SK-N-SH (cell line): ENCODE measurements around the gene PPM1K. TPM values are rescaled to one million over a fixed set of nuclear protein-coding genes. Genes with fewer than 3 reads are reported as not detected.

ENCODE experiments used
- CTCF ChIA-PET: fragments of 300-600, 350-600 bp; formaldehyde crosslinking; extraction: SDS; loops from one replicate; lab custom pipeline; 2021; lab: Yijun Ruan, JAX
- POLR2A ChIA-PET: fragments of 350-600 bp; sonication (Branson Sonifier 250); formaldehyde crosslinking; extraction: SDS; loops from one replicate; lab custom pipeline; 2020; ENCODE audit warnings: antibody characterized with exemption, inconsistent platforms; lab: Yijun Ruan, JAX
- DNase-seq: peaks from one replicate; pipeline ENCODE4 v3.0.0; 2012
- H2AFZ ChIP-seq: fragments of 200-600 bp; sonication (generic); 2 replicates; pipeline ENCODE4 v1.8.1; 2016; ENCODE audit warnings: antibody characterized with exemption, mild to moderate bottlenecking, low read depth
- H3F3A ChIP-seq: fragments of 200-600 bp; sonication (generic); replicated peaks from 2 replicates; pipeline ENCODE3; 2016; ENCODE audit warnings: antibody characterized with exemption, mild to moderate bottlenecking; ENCODE audit not compliant: insufficient read depth
- H3K27ac ChIP-seq, 2 experiments: fragments of 200-500 bp in 1 of 2; fragments of 200-600 bp in 1 of 2; sonication (Bioruptor generic) in 1 of 2; sonication (generic), shearing (Covaris generic) in 1 of 2; 2 replicates each; pipeline versions ENCODE4 v1.5.1 to v1.6.1; 2014 to 2016; ENCODE audit warnings: low read depth in 2 of 2, inconsistent platforms in 1 of 2, low read length in 1 of 2, mild to moderate bottlenecking in 1 of 2, mixed read lengths in 1 of 2
- H3K27me3 ChIP-seq: fragments of 200-600 bp; sonication (generic), shearing (Covaris generic); 2 replicates; pipeline ENCODE4 v1.6.1; 2016; ENCODE audit warnings: mixed run types; ENCODE audit not compliant: insufficient read depth
- H3K36me3 ChIP-seq, 2 experiments: fragments of 200-500 bp in 1 of 2; fragments of 200-600 bp in 1 of 2; sonication (Bioruptor generic) in 1 of 2; sonication (generic) in 1 of 2; replicated peaks in 1 of 2; 2 replicates each; pipeline versions ENCODE3 to v1.5.1; 2014 to 2016; ENCODE audit warnings: low read length in 1 of 2, mild to moderate bottlenecking in 1 of 2; ENCODE audit not compliant: insufficient read depth in 2 of 2, control insufficient read depth in 1 of 2
- H3K4me1 ChIP-seq, 2 experiments: fragments of 200-500 bp in 1 of 2; fragments of 200-600 bp in 1 of 2; sonication (Bioruptor generic) in 1 of 2; sonication (generic), shearing (Covaris generic) in 1 of 2; 2 replicates each; pipeline versions ENCODE4 v1.5.1 to v1.6.1; 2014 to 2016; ENCODE audit warnings: low read depth in 1 of 2, low read length in 1 of 2, mixed run types in 1 of 2; ENCODE audit not compliant: insufficient read depth in 2 of 2, control insufficient read depth in 1 of 2
- H3K4me2 ChIP-seq: fragments of 200-600 bp; sonication (generic), shearing (Covaris generic); 2 replicates; pipeline ENCODE4 v1.6.1; 2017; ENCODE audit warnings: mixed run types
- H3K4me3 ChIP-seq, 2 experiments: fragments of 200-500 bp in 1 of 2; fragments of 200-600 bp in 1 of 2; sonication (Bioruptor generic) in 1 of 2; sonication (generic), shearing (Covaris generic) in 1 of 2; 2 replicates each; pipeline versions ENCODE4 v1.5.1 to v1.8.1; 2014 to 2016; ENCODE audit warnings: low read depth in 2 of 2, inconsistent platforms in 1 of 2, low read length in 1 of 2, mild to moderate bottlenecking in 1 of 2, mixed read lengths in 1 of 2, moderate library complexity in 1 of 2
- H3K79me2 ChIP-seq: fragments of 200-600 bp; sonication (generic); 2 replicates; pipeline ENCODE4 v1.8.1; 2017; ENCODE audit warnings: mild to moderate bottlenecking; ENCODE audit not compliant: insufficient read depth
- H3K9ac ChIP-seq: fragments of 200-600 bp; sonication (generic); 2 replicates; pipeline ENCODE4 v1.6.1; 2017; ENCODE audit warnings: mixed run types
- H3K9me2 ChIP-seq: fragments of 200-600 bp; sonication (generic); 2 replicates; pipeline ENCODE4 v1.6.1; 2017; ENCODE audit warnings: mixed run types
- H3K9me3 ChIP-seq: fragments of 200-600 bp; sonication (generic); 2 replicates; pipeline ENCODE4 v1.6.1; 2017; ENCODE audit warnings: mixed run types, mild to moderate bottlenecking, moderate library complexity
- H4K20me1 ChIP-seq: fragments of 200-600 bp; sonication (generic); 2 replicates; pipeline ENCODE4 v1.6.1; 2017; ENCODE audit warnings: mild to moderate bottlenecking, mixed run types; ENCODE audit not compliant: insufficient read depth
- CHD2 ChIP-seq: fragments of 150-350 bp; IDR thresholded peaks from 2 replicates; pipeline ENCODE4 v1.6.1; 2018; ENCODE audit warnings: low read length; ENCODE audit not compliant: partially characterized antibody
- EZH2phosphoT487 ChIP-seq: fragments of 200-600 bp; sonication (generic); IDR thresholded peaks from 2 replicates; pipeline ENCODE4 v1.6.1; 2017; ENCODE audit warnings: low read depth, mixed run types, mild to moderate bottlenecking, antibody characterized with exemption, moderate library complexity, borderline replicate concordance
- FOXJ3 ChIP-seq: sonication (generic); formaldehyde crosslinking; IDR thresholded peaks from 2 replicates; pipeline ENCODE4 v1.5.1; 2020; ENCODE audit warnings: mild to moderate bottlenecking, missing genetic modification reagents
- FOXM1 ChIP-seq: IDR thresholded peaks from 2 replicates; pipeline ENCODE4 v1.4.0; 2012; ENCODE audit warnings: low read depth, mild to moderate bottlenecking
- GATA2 ChIP-seq: sonication (generic); formaldehyde crosslinking; IDR thresholded peaks from 2 replicates; pipeline ENCODE4 v1.5.0; 2020; ENCODE audit warnings: mild to moderate bottlenecking, missing genetic modification reagents
- NFIC ChIP-seq: IDR thresholded peaks from 2 replicates; pipeline ENCODE4 v1.4.0; 2012; ENCODE audit warnings: borderline replicate concordance
- NRF1 ChIP-seq: IDR thresholded peaks from 2 replicates; pipeline ENCODE4 v1.6.1; 2012; ENCODE audit warnings: low read depth, mild to moderate bottlenecking, low read length
- RFX5 ChIP-seq: IDR thresholded peaks from 2 replicates; pipeline ENCODE4 v1.6.1; 2012; ENCODE audit warnings: mild to moderate bottlenecking, improper control_type of control experiment, low read length
- TAF1 ChIP-seq: IDR thresholded peaks from 2 replicates; pipeline ENCODE4 v1.6.1; 2012; ENCODE audit warnings: low read depth, mild to moderate bottlenecking, low read length, moderate library complexity, borderline replicate concordance
- TCF12 ChIP-seq: IDR thresholded peaks from 2 replicates; pipeline ENCODE4 v1.4.0; 2012
- YY1 ChIP-seq: IDR thresholded peaks from 2 replicates; pipeline ENCODE4 v1.4.0; 2012; ENCODE audit warnings: low read depth, mild to moderate bottlenecking
- WGBS: methylation state at CpG from one replicate; pipeline ENCODE4 v1.1.6; 2017; ENCODE audit warnings: low lambda C conversion rate; 5-methylcytosine and 5-hydroxymethylcytosine counted together
- polyA plus RNA-seq, 3 experiments: library from polyadenylated mRNA; depleted of rRNA; stranded (reverse); fragments of >200 nt; gene quantifications; 2 replicates each; pipeline ENCODE4 v1.2.3, GENCODE V29; 2012
- TF ChIP-seq, protein P1 (sequence below): fragments of 150-350 bp; IDR thresholded peaks from 2 replicates; pipeline ENCODE4 v1.6.1; 2017; ENCODE audit warnings: antibody characterized with exemption, low read length, low read depth, borderline replicate concordance
- TF ChIP-seq, protein P2 (sequence below): IDR thresholded peaks from 2 replicates; pipeline ENCODE4 v1.4.0; 2012; ENCODE audit warnings: low read depth
- TF ChIP-seq, protein P3 (sequence below): fragments of 200-600 bp; sonication (generic); IDR thresholded peaks from 2 replicates; pipeline ENCODE4 v1.6.1; 2017; ENCODE audit warnings: antibody characterized with exemption, mild to moderate bottlenecking, moderate library complexity
- TF ChIP-seq, protein P4 (sequence below): IDR thresholded peaks from 2 replicates; pipeline ENCODE4 v1.4.0; 2012; ENCODE audit warnings: low read depth, borderline replicate concordance
- TF ChIP-seq, protein P5 (sequence below): IDR thresholded peaks from 2 replicates; pipeline ENCODE4; 2012
- TF ChIP-seq, protein P6 (sequence below): IDR thresholded peaks from 2 replicates; pipeline ENCODE4 v1.4.0; 2012; ENCODE audit warnings: low read depth, borderline replicate concordance

Gene PPM1K
- polyA plus RNA-seq, 1 of the 3 experiments (the other 2 are of a cell fraction): 2.5 TPM

DNA sequence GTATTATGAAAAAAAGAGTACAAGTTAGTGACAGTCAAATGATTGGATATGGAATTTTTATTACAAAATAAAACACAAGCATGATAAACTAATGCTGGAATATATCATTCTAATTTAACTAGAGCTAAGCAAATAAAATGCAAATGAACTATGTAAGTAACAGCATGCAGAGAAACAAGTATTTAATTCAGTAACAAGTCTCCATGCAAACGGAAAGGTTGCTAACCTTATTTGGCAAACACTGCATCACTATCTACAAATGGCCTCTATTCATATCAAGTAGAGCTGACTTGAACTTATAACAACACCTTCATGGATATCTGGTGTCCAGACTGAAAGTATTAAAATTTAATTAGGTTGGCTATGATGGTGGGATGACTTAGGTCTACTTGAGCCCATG, 15.4 kb downstream of the PPM1K start:
- no peaks in the 10 kb centered on the region for H3F3A ChIP-seq
- POLR2A ChIA-PET: no interaction called here
- no peaks in the 10 kb centered on the region for H4K20me1 ChIP-seq
- H3K79me2 ChIP-seq: no peaks in the 10 kb centered on the region
- no peak overlapping the region for H3K4me2 ChIP-seq
- 93% methylated on average over 1 of the region's 1 CpG for WGBS
- H3K9me3 ChIP-seq: no peaks in the 10 kb centered on the region
- no peak overlapping the region for H2AFZ ChIP-seq
- no peak for DNase-seq
- TF ChIP-seq EZH2phosphoT487: no peak
- TF ChIP-seq TCF12: no peak
- TF ChIP-seq, protein P1, sequence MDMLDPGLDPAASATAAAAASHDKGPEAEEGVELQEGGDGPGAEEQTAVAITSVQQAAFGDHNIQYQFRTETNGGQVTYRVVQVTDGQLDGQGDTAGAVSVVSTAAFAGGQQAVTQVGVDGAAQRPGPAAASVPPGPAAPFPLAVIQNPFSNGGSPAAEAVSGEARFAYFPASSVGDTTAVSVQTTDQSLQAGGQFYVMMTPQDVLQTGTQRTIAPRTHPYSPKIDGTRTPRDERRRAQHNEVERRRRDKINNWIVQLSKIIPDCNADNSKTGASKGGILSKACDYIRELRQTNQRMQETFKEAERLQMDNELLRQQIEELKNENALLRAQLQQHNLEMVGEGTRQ: no peak
- TF ChIP-seq NFIC: no peak
- TF ChIP-seq YY1: no peak
- TF ChIP-seq, protein P2, sequence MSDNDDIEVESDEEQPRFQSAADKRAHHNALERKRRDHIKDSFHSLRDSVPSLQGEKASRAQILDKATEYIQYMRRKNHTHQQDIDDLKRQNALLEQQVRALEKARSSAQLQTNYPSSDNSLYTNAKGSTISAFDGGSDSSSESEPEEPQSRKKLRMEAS: no peak
- TF ChIP-seq, protein P3, sequence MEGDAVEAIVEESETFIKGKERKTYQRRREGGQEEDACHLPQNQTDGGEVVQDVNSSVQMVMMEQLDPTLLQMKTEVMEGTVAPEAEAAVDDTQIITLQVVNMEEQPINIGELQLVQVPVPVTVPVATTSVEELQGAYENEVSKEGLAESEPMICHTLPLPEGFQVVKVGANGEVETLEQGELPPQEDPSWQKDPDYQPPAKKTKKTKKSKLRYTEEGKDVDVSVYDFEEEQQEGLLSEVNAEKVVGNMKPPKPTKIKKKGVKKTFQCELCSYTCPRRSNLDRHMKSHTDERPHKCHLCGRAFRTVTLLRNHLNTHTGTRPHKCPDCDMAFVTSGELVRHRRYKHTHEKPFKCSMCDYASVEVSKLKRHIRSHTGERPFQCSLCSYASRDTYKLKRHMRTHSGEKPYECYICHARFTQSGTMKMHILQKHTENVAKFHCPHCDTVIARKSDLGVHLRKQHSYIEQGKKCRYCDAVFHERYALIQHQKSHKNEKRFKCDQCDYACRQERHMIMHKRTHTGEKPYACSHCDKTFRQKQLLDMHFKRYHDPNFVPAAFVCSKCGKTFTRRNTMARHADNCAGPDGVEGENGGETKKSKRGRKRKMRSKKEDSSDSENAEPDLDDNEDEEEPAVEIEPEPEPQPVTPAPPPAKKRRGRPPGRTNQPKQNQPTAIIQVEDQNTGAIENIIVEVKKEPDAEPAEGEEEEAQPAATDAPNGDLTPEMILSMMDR: no peak
- TF ChIP-seq, protein P4, sequence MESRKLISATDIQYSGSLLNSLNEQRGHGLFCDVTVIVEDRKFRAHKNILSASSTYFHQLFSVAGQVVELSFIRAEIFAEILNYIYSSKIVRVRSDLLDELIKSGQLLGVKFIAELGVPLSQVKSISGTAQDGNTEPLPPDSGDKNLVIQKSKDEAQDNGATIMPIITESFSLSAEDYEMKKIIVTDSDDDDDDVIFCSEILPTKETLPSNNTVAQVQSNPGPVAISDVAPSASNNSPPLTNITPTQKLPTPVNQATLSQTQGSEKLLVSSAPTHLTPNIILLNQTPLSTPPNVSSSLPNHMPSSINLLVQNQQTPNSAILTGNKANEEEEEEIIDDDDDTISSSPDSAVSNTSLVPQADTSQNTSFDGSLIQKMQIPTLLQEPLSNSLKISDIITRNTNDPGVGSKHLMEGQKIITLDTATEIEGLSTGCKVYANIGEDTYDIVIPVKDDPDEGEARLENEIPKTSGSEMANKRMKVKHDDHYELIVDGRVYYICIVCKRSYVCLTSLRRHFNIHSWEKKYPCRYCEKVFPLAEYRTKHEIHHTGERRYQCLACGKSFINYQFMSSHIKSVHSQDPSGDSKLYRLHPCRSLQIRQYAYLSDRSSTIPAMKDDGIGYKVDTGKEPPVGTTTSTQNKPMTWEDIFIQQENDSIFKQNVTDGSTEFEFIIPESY: no peak
- TF ChIP-seq, protein P5, sequence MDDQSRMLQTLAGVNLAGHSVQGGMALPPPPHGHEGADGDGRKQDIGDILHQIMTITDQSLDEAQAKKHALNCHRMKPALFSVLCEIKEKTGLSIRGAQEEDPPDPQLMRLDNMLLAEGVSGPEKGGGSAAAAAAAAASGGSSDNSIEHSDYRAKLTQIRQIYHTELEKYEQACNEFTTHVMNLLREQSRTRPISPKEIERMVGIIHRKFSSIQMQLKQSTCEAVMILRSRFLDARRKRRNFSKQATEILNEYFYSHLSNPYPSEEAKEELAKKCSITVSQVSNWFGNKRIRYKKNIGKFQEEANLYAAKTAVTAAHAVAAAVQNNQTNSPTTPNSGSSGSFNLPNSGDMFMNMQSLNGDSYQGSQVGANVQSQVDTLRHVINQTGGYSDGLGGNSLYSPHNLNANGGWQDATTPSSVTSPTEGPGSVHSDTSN: no peak
- TF ChIP-seq FOXM1: no peak
- TF ChIP-seq FOXJ3 (CRISPR knock-in tag): no peak
- no peak for TF ChIP-seq CHD2
- TF ChIP-seq NRF1: no peak
- no peak for TF ChIP-seq TAF1
- no peak for TF ChIP-seq GATA2
- TF ChIP-seq, protein P6, sequence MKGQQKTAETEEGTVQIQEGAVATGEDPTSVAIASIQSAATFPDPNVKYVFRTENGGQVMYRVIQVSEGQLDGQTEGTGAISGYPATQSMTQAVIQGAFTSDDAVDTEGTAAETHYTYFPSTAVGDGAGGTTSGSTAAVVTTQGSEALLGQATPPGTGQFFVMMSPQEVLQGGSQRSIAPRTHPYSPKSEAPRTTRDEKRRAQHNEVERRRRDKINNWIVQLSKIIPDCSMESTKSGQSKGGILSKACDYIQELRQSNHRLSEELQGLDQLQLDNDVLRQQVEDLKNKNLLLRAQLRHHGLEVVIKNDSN: no peak
- TF ChIP-seq RFX5: no peak
- TF ChIP-seq, all 33 proteins: peak for 0
- CTCF ChIA-PET: interaction anchor here (1.1 kb wide), 1 partner anchor 17 kb away, joined by 4 read pairs; no protein-coding TSS in a partner anchor
- Histone ChIP-seq H3K9ac (no peak overlapping the region), H3K9me2 (no peaks in the 10 kb centered on the region), H3K27me3 (no peaks in the 10 kb centered on the region), H3K4me3 (no peak overlapping the region), H3K27ac (no peak overlapping the region), H3K4me1 (no peaks in the 10 kb centered on the region), H3K36me3 (no peaks in the 10 kb centered on the region)
